Uterus (tissue), 2 donors: ENCODE data around the gene TAP1.

Experiments used
- POLR2A ChIP-seq, 2 donors: fragments of 450-650 bp; IDR thresholded peaks; one replicate each; pipeline ENCODE4 v1.6.1; 2016; ENCODE audit warnings: antibody characterized with exemption in 2 of 2, mild to moderate bottlenecking in 1 of 2, moderate library complexity in 1 of 2
- TF ChIP-seq, protein P1 (sequence below), 4 experiments: fragments of 200-600 bp in 2 of 4; fragments of 450-650 bp in 2 of 4; sonication (generic) in 2 of 4; IDR thresholded peaks; one replicate each; pipeline ENCODE4 v1.5.1; 2016 to 2019; ENCODE audit warnings: antibody characterized with exemption in 4 of 4, mild to moderate bottlenecking in 2 of 4, moderate library complexity in 1 of 4

DNA sequence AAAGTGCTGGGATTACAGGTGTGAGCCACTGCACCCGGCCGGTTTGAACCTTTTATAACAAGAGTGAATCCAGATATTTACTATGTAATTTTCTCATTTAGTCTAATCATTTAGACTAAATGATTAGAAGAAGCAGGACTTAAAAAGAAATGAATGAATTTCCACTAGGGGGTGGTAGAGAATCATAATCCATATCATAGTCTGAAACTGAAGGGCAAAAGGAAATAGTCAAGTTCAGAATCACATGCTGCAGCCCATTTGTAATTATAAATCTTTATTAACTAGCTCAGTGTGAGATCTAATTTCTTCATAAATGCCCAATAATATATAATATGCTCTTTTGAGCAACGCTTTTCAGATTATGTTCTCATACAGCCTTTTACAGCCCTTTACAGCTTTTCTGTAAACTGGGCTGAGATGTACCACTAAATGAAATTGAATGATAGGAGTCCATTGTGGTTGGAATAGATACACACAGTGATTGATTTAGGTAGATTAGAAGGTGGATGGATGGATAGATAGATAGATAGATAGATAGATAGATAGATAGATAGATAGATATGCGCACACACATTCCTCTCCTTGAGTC lies 32.3 kb upstream of the TAP1 start:
- TF ChIP-seq, protein P1, sequence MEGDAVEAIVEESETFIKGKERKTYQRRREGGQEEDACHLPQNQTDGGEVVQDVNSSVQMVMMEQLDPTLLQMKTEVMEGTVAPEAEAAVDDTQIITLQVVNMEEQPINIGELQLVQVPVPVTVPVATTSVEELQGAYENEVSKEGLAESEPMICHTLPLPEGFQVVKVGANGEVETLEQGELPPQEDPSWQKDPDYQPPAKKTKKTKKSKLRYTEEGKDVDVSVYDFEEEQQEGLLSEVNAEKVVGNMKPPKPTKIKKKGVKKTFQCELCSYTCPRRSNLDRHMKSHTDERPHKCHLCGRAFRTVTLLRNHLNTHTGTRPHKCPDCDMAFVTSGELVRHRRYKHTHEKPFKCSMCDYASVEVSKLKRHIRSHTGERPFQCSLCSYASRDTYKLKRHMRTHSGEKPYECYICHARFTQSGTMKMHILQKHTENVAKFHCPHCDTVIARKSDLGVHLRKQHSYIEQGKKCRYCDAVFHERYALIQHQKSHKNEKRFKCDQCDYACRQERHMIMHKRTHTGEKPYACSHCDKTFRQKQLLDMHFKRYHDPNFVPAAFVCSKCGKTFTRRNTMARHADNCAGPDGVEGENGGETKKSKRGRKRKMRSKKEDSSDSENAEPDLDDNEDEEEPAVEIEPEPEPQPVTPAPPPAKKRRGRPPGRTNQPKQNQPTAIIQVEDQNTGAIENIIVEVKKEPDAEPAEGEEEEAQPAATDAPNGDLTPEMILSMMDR (IDR thresholded peaks at IDR 0.05), result peak; percentile 58 to 78 (median 76)
- no peak for TF ChIP-seq POLR2A (IDR thresholded peaks at IDR 0.05)
